Activated naive CD4-positive, alpha-beta T cell (primary cell): ENCODE data around the gene C14orf180.
"Not testable (repeated sequence)": the region's sequence is repeated elsewhere in the genome, so short reads cannot be mapped to it uniquely, and the experiment has no call there.

ENCODE experiments used
- DNase-seq, 4 experiments: peaks; one replicate each; lab custom pipeline; 2025; lab: John Stamatoyannopoulos, UW

The C14orf180 gene

GRCh38 chr14:104614126-104614812 is 34.7 kb downstream of the C14orf180 start:
- no peak for DNase-seq

DNA sequence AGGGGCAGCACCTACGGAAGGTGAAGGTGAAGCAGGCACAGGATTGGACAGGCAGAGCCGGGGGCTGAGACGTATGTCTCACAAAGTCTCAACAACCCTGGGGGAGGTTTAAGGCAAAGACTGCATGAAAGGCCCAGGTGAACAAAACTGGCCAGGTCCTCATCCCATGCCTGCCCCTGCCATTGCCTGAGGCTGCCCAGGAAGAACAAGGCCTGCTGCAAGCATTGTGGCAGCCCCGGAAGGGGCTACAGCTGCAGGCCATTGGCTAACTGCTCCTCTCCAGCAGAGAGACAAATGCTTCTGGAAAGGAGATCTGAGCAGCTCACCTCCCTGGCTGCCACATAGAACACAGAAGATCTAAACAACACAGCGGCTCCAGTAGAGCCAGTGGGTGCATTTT is 45.4 kb downstream of the C14orf180 start:
- DNase-seq = no peak

GRCh38 chr14:104632781-104633180 is 53.2 kb downstream of the C14orf180 start:
- no peak for DNase-seq

DNA sequence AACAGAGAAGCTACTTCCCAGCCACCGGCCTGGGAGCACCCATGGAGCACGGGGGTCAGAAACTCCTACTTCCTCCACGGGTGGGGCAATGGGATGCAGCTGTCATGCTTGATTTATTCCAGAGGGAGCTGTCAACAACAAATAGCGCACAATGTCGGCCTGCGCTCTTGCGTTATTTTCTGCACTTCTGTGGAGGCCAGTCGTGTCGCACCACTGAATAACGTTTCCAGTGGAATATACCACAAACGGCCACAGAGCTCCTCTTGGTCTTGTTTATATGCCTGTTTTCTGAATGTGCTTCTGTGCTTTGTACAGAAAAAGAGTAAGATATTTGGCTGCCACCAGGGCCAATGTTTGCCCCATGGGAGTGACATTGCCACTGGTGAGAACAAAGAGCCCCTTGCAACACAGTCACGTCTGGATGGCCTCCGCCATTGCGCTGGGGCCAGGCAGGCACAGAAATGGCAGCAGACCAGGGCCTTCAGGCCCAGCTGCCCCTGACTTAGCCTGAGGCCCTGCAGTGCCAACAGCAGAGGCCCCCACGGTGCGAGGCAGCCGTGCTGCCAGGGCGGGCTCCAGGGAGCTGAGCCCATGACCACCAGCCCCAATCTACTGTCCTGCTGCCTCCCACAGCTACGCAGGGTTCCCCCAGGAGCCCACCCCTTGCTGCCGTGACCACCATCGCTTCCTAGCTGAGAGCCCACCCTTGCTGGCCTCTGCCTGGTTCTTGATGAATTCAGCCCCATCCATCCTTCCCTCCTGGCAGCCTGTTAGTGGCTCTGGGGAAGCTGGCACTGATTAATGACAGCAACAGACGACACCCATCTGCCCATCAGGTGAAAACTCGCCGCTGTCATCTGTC is 53.9 kb downstream of the C14orf180 start:
- no peak for DNase-seq

DNA sequence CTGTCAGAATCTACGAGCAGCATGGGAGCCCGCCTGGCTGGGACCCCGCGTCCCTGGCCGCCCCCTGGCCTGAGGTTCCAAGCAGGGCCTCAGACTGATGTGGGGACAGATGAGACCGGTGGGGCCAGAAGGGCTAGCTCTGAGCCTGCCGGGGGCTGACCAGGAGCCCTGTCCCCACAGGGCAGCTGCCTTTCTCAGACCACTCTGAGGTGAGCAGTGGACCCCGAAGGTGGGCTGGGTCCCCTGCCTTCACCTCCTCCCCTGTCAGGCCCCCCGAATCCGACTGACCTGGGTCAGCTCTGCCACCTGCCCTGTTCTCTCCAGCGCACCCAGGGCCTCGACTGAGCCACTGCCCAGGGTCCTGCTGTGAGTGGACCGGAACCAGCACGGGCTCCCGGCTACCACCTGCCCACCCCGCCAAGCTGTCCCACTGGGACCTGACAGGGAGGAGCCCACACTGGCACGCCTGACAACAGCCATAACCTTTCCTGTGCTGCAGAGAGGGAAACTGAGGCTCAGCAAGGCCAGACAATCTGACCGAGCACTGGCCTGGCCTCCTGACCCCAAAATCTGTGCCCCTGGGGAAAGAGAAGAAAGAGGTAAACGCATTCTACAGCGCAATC is 54.7 kb downstream of the C14orf180 start:
- no peak for DNase-seq

GRCh38 chr14:104634886-104635570 is 55.5 kb downstream of the C14orf180 start:
- DNase-seq = no peak

GRCh38 chr14:104635717-104636116 is 56.2 kb downstream of the C14orf180 start:
- DNase-seq = no peak

- DNase-seq = no peak
Measured at GRCh38 chr14:104636131-104636530, 56.6 kb downstream of the C14orf180 start.

DNA sequence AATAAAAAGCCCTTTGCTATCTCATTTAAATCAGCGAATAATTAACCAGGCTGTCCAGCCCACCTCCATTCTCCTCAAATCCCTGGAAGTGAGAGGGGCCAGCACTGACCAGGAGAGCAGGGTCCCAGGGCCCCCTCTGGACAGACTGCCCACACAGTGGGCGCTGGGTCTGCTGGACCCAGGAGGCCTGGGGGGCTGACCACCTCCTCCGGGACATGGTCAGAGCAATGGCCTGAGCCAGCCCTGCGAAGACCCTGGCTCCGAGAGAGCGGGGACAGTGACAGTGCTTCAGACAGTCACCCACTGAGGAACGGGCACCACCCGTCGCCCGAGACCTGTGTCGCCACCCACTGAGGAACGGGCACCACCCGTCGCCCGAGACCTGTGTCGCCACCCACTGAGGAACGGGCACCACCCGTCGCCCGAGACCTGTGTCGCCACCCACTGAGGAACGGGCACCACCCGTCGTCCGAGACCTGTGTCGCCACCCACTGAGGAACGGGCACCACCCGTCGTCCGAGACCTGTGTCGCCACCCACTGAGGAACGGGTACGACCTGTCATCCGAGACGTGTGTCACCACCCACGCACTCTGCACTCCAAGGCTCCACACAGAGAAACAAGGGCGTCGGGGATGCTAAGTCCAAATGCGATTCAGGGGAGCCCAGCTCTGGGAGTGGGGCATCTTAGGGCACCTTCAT is 57.4 kb downstream of the C14orf180 start:
- DNase-seq = not testable (repeated sequence)

- DNase-seq = no peak
Measured at GRCh38 chr14:104637546-104638003, 58.0 kb downstream of the C14orf180 start.

GRCh38 chr14:104638190-104638589 is 58.6 kb downstream of the C14orf180 start:
- no peak for DNase-seq

DNA sequence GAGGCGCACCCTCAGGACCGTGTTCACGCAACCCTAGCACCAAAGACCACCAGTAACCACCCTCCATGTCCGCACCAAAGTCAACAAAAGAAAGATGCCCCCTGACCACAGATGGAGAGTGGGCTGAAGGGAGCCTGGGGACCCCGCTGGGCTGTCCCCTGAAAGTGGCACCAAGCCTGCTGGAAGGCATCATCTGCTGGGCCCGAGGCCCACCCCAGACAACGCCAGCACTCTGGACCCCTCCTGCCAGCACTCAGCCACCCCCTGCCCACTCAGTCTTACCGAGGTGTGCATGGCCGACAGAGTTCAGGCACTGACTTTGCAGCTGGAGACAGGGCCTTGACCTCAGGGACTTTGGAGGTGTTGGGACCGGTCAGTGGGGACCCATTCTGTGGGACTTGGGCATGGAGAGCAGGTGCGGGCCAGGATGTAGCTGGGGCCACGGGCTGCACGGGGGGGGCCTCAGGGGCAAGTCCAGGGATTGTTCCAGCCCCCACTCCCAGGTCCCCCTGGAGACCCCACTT is 59.4 kb downstream of the C14orf180 start:
- DNase-seq = no peak

- no peak for DNase-seq
Measured at GRCh38 chr14:104639471-104639870, 59.9 kb downstream of the C14orf180 start.
